Muscle of leg (tissue), 11 donors: ENCODE measurements around the gene CATSPERZ. TPM values are rescaled to one million over a fixed set of nuclear protein-coding genes. Genes with fewer than 3 reads are reported as not detected.

Source experiments
- DNase-seq: peaks from one replicate; pipeline ENCODE4 v3.0.0; 2013
- H3K27ac ChIP-seq: one replicate; pipeline ENCODE4 v1.5.1; 2013; ENCODE audit warnings: mild to moderate bottlenecking, low read length, control low read depth
- H3K27me3 ChIP-seq: one replicate; pipeline ENCODE4 v1.6.1; 2013; ENCODE audit warnings: low read length; ENCODE audit not compliant: control insufficient read depth, insufficient read depth
- H3K36me3 ChIP-seq: one replicate; pipeline ENCODE4 v1.6.1; 2013; ENCODE audit warnings: low read length; ENCODE audit not compliant: control insufficient read depth, insufficient read depth
- H3K4me1 ChIP-seq: one replicate; pipeline ENCODE4 v1.6.1; 2013; ENCODE audit warnings: low read length; ENCODE audit not compliant: control insufficient read depth, insufficient read depth
- H3K4me3 ChIP-seq: one replicate; pipeline ENCODE4 v1.5.1; 2013; ENCODE audit warnings: low read length, control low read depth
- H3K9me3 ChIP-seq: replicated peaks from 2 replicates; pipeline ENCODE4 v1.6.1; 2013; ENCODE audit warnings: low read depth, low read length; ENCODE audit not compliant: control insufficient read depth
- WGBS: methylation state at CpG from one replicate; pipeline ENCODE4 v1.1.5; 2013; ENCODE audit warnings: missing lambda C conversion rate; ENCODE audit not compliant: insufficient coverage; 5-methylcytosine and 5-hydroxymethylcytosine counted together
- polyA plus RNA-seq, 8 donors: library from polyadenylated mRNA; unstranded; fragments of 120-200 nt; gene quantifications; one replicate each; pipeline versions ENCODE4 v1.2.1 to v1.2.3, GENCODE V29; 2013; ENCODE audit warnings: inconsistent platforms in 1 of 8, low replicate concordance in 1 of 8; ENCODE audit not compliant: insufficient read length in 8 of 8, insufficient read depth in 1 of 8
- total RNA-seq: library from RNA; stranded (reverse); fragments of 120-200 nt; gene quantifications from one replicate; pipeline ENCODE4 v1.2.4, GENCODE V29; 2013

The CATSPERZ gene
- total and polyA plus RNA-seq, 9 donors: 0.14 TPM; not detected in 8

DNA sequence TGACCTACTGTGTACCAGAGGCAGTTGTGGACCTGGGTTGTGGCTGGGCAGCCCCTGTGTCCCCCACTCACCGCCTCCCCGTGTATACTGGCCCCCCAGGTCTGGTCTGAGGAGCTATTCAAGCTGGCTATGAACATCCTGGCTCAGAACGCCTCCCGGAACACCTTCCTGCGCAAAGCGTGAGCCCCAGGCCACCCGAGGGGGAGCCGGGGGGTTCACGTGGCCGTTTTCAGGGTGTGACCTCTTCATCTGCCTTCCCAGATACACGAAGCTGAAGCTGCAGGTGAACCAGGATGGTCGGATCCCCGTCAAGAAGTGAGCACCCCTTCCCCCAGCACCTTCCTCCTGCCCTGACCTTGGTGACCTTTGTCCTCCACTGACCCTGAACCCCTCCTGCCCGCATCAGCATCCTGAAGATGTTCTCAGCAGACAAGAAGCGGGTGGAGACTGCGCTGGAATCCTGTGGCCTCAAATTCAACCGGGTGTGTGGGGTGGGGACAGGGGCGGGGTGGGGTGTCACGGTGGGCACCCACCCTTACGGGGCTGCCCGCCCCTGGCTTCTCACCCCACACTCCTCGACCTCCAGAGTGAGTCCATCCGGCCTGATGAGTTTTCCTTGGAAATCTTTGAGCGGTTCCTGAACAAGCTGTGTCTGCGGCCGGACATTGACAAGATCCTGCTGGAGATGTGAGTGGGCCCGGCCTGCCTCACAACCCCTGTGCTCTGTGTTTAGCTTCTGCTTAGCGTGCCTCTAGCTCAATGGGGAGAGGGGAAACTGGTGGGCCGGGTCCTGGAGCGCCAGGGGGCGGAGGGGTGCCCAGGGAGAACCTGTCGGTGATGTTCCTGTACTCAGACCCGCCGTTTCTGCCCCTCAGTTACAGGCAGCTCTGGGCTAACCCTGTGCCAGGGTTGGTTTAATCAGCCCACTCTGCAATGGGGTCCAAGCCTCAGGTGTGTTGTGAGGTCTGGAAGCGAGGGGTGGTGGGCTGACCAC is 44.7 kb upstream of the CATSPERZ start:
- no peaks in the 10 kb centered on the region for H3K27me3 ChIP-seq
- H3K4me1 ChIP-seq: peaks cover 29% of the 10 kb centered on the region
- 88% methylated on average over 28 of the region's 35 CpGs for WGBS
- peaks cover 49% of the 10 kb centered on the region for H3K36me3 ChIP-seq
- DNase-seq: no peak
- H3K27ac ChIP-seq: no peak overlapping the region
- H3K4me3 ChIP-seq: no peak overlapping the region
- H3K9me3 ChIP-seq: no peaks in the 10 kb centered on the region

GRCh38 chr11:64256300-64256699 is 43.9 kb upstream of the CATSPERZ start:
- Histone ChIP-seq H3K27me3 (no peaks in the 10 kb centered on the region), H3K4me1 (peaks cover 22% of the 10 kb centered on the region), H3K36me3 (peaks cover 54% of the 10 kb centered on the region), H3K27ac (no peak overlapping the region), H3K9me3 (no peaks in the 10 kb centered on the region), H3K4me3 (no peak overlapping the region)
- WGBS: 80% methylated on average over 13 of the region's 15 CpGs
- no peak for DNase-seq

GRCh38 chr11:64258356-64258755 is 41.8 kb upstream of the CATSPERZ start:
- Histone ChIP-seq H3K4me1 (peaks cover 4% of the 10 kb centered on the region), H3K36me3 (peaks cover 75% of the 10 kb centered on the region), H3K27ac (no peak overlapping the region), H3K4me3 (no peak overlapping the region), H3K27me3 (no peaks in the 10 kb centered on the region), H3K9me3 (no peaks in the 10 kb centered on the region)
- 89% methylated on average over 15 of the region's 24 CpGs for WGBS
- no peak for DNase-seq

- DNase-seq: no peak
- WGBS: 89% methylated on average over 32 of the region's 32 CpGs
- Histone ChIP-seq H3K36me3 (peaks cover 79% of the 10 kb centered on the region), H3K27ac (no peak overlapping the region), H3K4me1 (no peaks in the 10 kb centered on the region), H3K4me3 (no peak overlapping the region), H3K27me3 (no peaks in the 10 kb centered on the region), H3K9me3 (no peaks in the 10 kb centered on the region)
Observed at GRCh38 chr11:64258946-64259532, 41.1 kb upstream of the CATSPERZ start.

DNA sequence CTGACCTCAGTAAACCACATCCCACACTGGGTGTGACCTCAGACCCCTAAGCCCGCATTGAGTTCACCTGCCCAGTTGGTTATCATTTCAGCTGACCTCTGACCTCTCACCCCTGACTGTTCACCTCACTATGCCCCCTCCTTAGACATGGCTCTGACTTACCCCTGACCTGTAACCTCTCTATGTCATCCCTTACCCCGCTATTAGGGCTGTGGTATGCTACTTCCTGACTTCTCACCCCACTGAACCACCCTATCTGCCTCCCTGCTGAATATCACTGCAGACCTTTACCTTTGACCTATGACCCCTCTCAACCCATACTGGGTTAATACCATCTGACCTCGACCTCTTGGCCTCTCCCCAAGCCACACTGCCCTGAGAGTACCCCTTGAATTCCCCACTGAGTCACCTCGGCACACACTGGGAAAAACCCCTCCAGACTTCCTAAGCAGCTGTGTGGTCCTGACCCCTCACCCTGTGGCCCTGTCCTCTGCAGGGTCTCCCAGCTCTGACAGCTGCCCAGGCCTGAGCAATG is 40.6 kb upstream of the CATSPERZ start:
- WGBS: 83% methylated on average over 2 of the region's 4 CpGs
- H3K36me3 ChIP-seq: peaks cover 84% of the 10 kb centered on the region
- H3K27ac ChIP-seq: no peak overlapping the region
- H3K9me3 ChIP-seq: no peaks in the 10 kb centered on the region
- no peaks in the 10 kb centered on the region for H3K4me1 ChIP-seq
- DNase-seq: no peak
- no peak overlapping the region for H3K4me3 ChIP-seq
- H3K27me3 ChIP-seq: no peaks in the 10 kb centered on the region

GRCh38 chr11:64260147-64260708 is 39.9 kb upstream of the CATSPERZ start:
- H3K27me3 ChIP-seq: no peaks in the 10 kb centered on the region
- no peak for DNase-seq
- H3K9me3 ChIP-seq: no peaks in the 10 kb centered on the region
- H3K4me1 ChIP-seq: no peaks in the 10 kb centered on the region
- H3K4me3 ChIP-seq: no peak overlapping the region
- WGBS: 96% methylated on average over 4 of the region's 6 CpGs
- H3K36me3 ChIP-seq: peaks cover 83% of the 10 kb centered on the region
- no peak overlapping the region for H3K27ac ChIP-seq

GRCh38 chr11:64261556-64262080 is 38.5 kb upstream of the CATSPERZ start:
- no peak for DNase-seq
- Histone ChIP-seq H3K9me3 (no peaks in the 10 kb centered on the region), H3K27ac (no peak overlapping the region), H3K4me3 (no peak overlapping the region), H3K36me3 (peaks cover 83% of the 10 kb centered on the region), H3K4me1 (no peaks in the 10 kb centered on the region), H3K27me3 (no peaks in the 10 kb centered on the region)
- 92% methylated on average over 15 of the region's 18 CpGs for WGBS

- H3K4me1 ChIP-seq: peaks cover 4% of the 10 kb centered on the region
- H3K4me3 ChIP-seq: no peak overlapping the region
- H3K27ac ChIP-seq: no peak overlapping the region
- no peak for DNase-seq
- WGBS: 91% methylated on average over 40 of the region's 42 CpGs
- H3K36me3 ChIP-seq: peaks cover 82% of the 10 kb centered on the region
- H3K9me3 ChIP-seq: no peaks in the 10 kb centered on the region
- H3K27me3 ChIP-seq: no peaks in the 10 kb centered on the region
Observed at GRCh38 chr11:64262271-64263002, 37.7 kb upstream of the CATSPERZ start.

DNA sequence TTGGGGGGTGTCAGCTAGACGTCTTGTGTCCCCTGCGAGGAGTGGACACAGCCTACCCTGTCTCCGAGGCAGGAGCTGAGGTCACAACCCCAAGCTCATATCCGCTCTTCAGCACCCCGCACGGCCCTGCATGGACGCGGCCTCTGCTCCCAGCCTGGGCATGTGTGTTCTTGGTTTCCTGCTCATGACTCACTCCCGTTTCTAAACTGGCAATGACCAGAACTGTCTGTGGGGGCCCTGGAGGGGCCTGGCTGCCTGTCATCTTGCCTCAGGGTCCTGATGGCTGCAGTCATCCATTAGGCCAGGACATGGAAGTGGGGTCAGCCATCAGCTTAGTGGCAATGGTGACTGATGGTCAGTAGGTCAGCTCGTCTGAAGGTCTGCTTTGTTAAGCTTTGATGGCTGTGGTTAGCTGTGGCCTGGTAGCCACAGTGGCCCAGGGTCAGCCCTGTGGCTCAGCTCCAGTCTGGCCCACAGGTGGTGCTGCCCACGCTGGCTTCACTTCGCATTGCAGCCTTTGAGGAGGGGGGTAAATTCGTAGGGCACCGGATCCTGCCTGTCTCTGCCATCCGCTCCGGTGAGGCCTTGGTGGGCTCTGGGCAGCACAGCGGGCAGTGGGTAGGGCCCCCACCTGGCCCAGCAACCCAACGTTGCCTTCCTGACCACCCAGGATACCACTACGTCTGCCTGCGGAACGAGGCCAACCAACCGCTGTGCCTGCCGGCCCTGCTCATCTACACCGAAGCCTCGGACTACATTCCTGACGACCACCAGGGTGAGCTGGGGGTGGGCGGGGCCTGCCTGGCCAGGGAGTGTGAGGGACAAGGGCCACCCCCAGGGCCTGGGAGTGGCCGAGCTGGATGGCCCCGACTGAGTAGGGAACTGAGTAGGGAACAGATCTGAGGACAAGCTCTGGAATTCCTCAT is 36.9 kb upstream of the CATSPERZ start:
- DNase-seq: no peak
- Histone ChIP-seq H3K9me3 (no peaks in the 10 kb centered on the region), H3K4me3 (no peak overlapping the region), H3K36me3 (peaks cover 79% of the 10 kb centered on the region), H3K4me1 (peaks cover 13% of the 10 kb centered on the region), H3K27ac (no peak overlapping the region), H3K27me3 (no peaks in the 10 kb centered on the region)
- WGBS: 61% methylated on average over 18 of the region's 29 CpGs
